ENCODE data around the gene ZKSCAN4.

DNA sequence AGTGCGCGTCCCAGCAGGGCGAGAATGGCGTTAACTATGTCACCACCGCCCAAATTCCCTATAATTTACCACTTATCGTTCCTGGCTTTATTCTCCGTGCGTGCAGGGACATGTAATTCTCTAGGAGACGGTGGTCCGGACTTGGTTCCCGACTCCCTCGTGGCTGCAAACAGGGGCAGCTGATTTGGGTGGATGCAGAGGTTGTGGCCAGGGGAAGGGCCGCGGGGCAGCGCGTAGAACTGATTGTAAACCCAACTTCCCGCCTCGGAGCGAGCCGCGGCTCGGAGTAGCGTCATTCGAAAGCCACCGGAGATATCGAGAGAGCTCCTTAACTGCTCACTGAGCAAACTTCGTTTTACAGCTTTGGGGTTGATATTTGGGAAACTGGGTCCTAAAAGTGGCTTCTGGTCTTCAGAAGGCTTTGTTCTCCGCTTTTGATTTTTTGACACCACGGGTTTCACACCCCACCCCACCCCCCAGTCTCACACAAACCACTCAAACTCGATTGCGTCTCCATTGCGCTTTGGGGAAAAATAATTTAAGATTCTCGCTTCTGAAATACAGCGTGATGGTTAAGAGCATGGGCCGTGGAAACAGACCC lies 44.5 kb downstream of the ZKSCAN4 start:
- no peak for TF ChIP-seq POLR2A (IDR thresholded peaks at IDR 0.05)
- TF ChIP-seq, protein P1, sequence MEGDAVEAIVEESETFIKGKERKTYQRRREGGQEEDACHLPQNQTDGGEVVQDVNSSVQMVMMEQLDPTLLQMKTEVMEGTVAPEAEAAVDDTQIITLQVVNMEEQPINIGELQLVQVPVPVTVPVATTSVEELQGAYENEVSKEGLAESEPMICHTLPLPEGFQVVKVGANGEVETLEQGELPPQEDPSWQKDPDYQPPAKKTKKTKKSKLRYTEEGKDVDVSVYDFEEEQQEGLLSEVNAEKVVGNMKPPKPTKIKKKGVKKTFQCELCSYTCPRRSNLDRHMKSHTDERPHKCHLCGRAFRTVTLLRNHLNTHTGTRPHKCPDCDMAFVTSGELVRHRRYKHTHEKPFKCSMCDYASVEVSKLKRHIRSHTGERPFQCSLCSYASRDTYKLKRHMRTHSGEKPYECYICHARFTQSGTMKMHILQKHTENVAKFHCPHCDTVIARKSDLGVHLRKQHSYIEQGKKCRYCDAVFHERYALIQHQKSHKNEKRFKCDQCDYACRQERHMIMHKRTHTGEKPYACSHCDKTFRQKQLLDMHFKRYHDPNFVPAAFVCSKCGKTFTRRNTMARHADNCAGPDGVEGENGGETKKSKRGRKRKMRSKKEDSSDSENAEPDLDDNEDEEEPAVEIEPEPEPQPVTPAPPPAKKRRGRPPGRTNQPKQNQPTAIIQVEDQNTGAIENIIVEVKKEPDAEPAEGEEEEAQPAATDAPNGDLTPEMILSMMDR (IDR thresholded peaks at IDR 0.05): no peak

Data from thyroid gland (tissue), 4 donors.